Stomach (tissue), 9 donors: Measurements from ENCODE around the gene MTCH2. TPM values are rescaled to one million over a fixed set of nuclear protein-coding genes. Genes with fewer than 3 reads are reported as not detected.

Experiments
- DNase-seq, 2 donors: peaks; one replicate each; pipeline versions ENCODE4 v3.0.0 to v3.0.0-alpha.2; 2013 to 2019
- H3K27ac ChIP-seq, 5 donors: fragments of 200-600 bp in 4 of 5; sonication (generic) in 4 of 5; one replicate each; pipeline ENCODE4 v1.5.1; 2013 to 2019; ENCODE audit warnings: mild to moderate bottlenecking in 1 of 5, moderate library complexity in 1 of 5
- H3K27me3 ChIP-seq, 3 donors: fragments of 200-600 bp; sonication (generic); one replicate each; pipeline ENCODE4 v1.5.1; 2017 to 2019; ENCODE audit warnings: mixed run types in 1 of 3
- H3K36me3 ChIP-seq, 4 donors: fragments of 200-600 bp; sonication (generic); 1 replicate in 3 of 4; 2 replicates in 1 of 4; pipeline ENCODE4 v1.5.1; 2016 to 2019
- H3K4me1 ChIP-seq, 4 donors: fragments of 200-600 bp; sonication (generic); one replicate each; pipeline ENCODE4 v1.5.1; 2016 to 2019
- H3K4me3 ChIP-seq, 4 donors: fragments of 200-600 bp; sonication (generic) in 3 of 4; one replicate each; pipeline ENCODE4 v1.5.1; 2016 to 2019; ENCODE audit warnings: mild to moderate bottlenecking in 1 of 4
- H3K9me3 ChIP-seq, 4 donors: fragments of 200-600 bp; sonication (generic); one replicate each; pipeline ENCODE4 v1.5.1; 2016 to 2019
- CTCF ChIP-seq, 7 experiments: fragments of 450-650 bp in 4 of 7; fragments of 200-600 bp in 3 of 7; sonication (generic) in 3 of 7; IDR thresholded peaks; one replicate each; pipeline ENCODE4 v1.5.1; 2016 to 2019; ENCODE audit warnings: antibody characterized with exemption in 7 of 7, control low read depth in 2 of 7, mild to moderate bottlenecking in 1 of 7
- EP300 ChIP-seq: sonication (generic); formaldehyde crosslinking; IDR thresholded peaks from one replicate; pipeline ENCODE4 v1.6.1; 2017; ENCODE audit warnings: antibody characterized with exemption
- POLR2A ChIP-seq, 4 donors: fragments of 450-650 bp; IDR thresholded peaks; one replicate each; pipeline ENCODE4 v1.6.1; 2016; ENCODE audit warnings: antibody characterized with exemption in 4 of 4, control low read depth in 2 of 4, mild to moderate bottlenecking in 1 of 4, moderate library complexity in 1 of 4
- POLR2AphosphoS5 ChIP-seq, 3 donors: sonication (generic); formaldehyde crosslinking; IDR thresholded peaks; one replicate each; pipeline ENCODE4 v1.6.1; 2016; ENCODE audit warnings: antibody characterized with exemption in 3 of 3
- WGBS, 5 donors: extraction: QIAGEN DNeasy Blood & Tissue Kit in 3 of 5; methylation state at CpG; one replicate each; pipeline versions ENCODE4 v1.1.5 to v1.1.7; 2013 to 2018; 5-methylcytosine and 5-hydroxymethylcytosine counted together
- intact Hi-C: fragments of 100-400 bp; cut with DNase I; formaldehyde crosslinking; loops from one replicate; pipeline ENCODE4 v1.15.1; 2023; ENCODE audit warnings: low total_unique reads
- polyA plus RNA-seq, 3 donors: library from polyadenylated mRNA; stranded (reverse); fragments of 200-250 nt; gene quantifications; one replicate each; pipeline ENCODE4 v1.2.3, GENCODE V29; 2013
- total RNA-seq, 5 donors: library from RNA; depleted of rRNA; stranded (reverse); fragments of >200 nt; gene quantifications; one replicate each; pipeline versions ENCODE4 v1.1.0 to v1.2.3, GENCODE V29; 2014 to 2016
- donor health status: healthy with polysubstance abuse.
- donor health status: Bipolar disorder and iron deficiency.
- donor health status: healthy.

MTCH2 gene
- total and polyA plus RNA-seq, 8 donors = 21.7 to 86.2 (median 45.8) TPM

GRCh38 chr11:47609675-47610074, 32.7 kb downstream of the MTCH2 start:
- no peak for DNase-seq
- H3K27ac ChIP-seq = no peak overlapping the region
- H3K4me1 ChIP-seq = peaks cover 0 to 14% (median 3%) of the 10 kb centered on the region in 4 donors
- TF ChIP-seq EP300 (no peak), POLR2A (IDR thresholded peaks at IDR 0.05) (no peak), CTCF (IDR thresholded peaks at IDR 0.05) (no peak), POLR2AphosphoS5 (IDR thresholded peaks at IDR 0.05) (no peak)
- H3K4me3 ChIP-seq = no peak overlapping the region
- 74 to 87% (median 81%) methylated on average over 3 of the region's 3 CpGs for WGBS, 5 donors
- peaks cover 0 to 22% (median 8%) of the 10 kb centered on the region in 4 donors for H3K36me3 ChIP-seq
- intact Hi-C loops = no loop called here
- H3K9me3 ChIP-seq = no peaks in the 10 kb centered on the region
- no peaks in the 10 kb centered on the region for H3K27me3 ChIP-seq

GRCh38 chr11:47607380-47607779, 35.0 kb downstream of the MTCH2 start:
- Histone ChIP-seq H3K36me3 (peaks cover 0 to 22% (median 8%) of the 10 kb centered on the region in 4 donors), H3K4me3 (no peak overlapping the region), H3K27me3 (no peaks in the 10 kb centered on the region), H3K27ac (no peak overlapping the region), H3K9me3 (no peaks in the 10 kb centered on the region), H3K4me1 (peaks cover 0 to 14% (median 3%) of the 10 kb centered on the region in 4 donors)
- DNase-seq = peak in 1 of 2 donors; percentile 77
- TF ChIP-seq POLR2AphosphoS5 (IDR thresholded peaks at IDR 0.05) = peak in 1 of 3 donors; percentile 30
- no peak for TF ChIP-seq EP300
- no peak for TF ChIP-seq CTCF (IDR thresholded peaks at IDR 0.05)
- TF ChIP-seq POLR2A (IDR thresholded peaks at IDR 0.05) = no peak
- WGBS, 5 donors = 55 to 86% (median 80%) methylated on average over 7 of the region's 7 CpGs
- intact Hi-C loops = no loop called here

GRCh38 chr11:47606731-47607130, 35.6 kb downstream of the MTCH2 start:
- Histone ChIP-seq H3K27ac (no peak overlapping the region), H3K27me3 (no peaks in the 10 kb centered on the region)

GRCh38 chr11:47605921-47606320, 36.4 kb downstream of the MTCH2 start:
- peaks cover 0 to 13% (median 5%) of the 10 kb centered on the region in 4 donors for H3K36me3 ChIP-seq
- H3K4me3 ChIP-seq = no peak overlapping the region
- 68 to 90% (median 78%) methylated on average over 3 of the region's 3 CpGs for whole genome bisulfite sequencing, 5 donors
- no peak overlapping the region for H3K27ac ChIP-seq
- no peaks in the 10 kb centered on the region for H3K27me3 ChIP-seq
- H3K4me1 ChIP-seq = peaks cover 0 to 14% (median 3%) of the 10 kb centered on the region in 4 donors
- no peak for TF ChIP-seq POLR2A (IDR thresholded peaks at IDR 0.05)
- no peak for TF ChIP-seq CTCF (IDR thresholded peaks at IDR 0.05)
- no peak for TF ChIP-seq EP300
- TF ChIP-seq POLR2AphosphoS5 (IDR thresholded peaks at IDR 0.05) = no peak
- no peak for DNase-seq
- intact Hi-C loops = no loop called here
- H3K9me3 ChIP-seq = no peaks in the 10 kb centered on the region

More at GRCh38 chr11:47606731-47607130, 35.6 kb downstream of the MTCH2 start:
- intact Hi-C loops = no loop called here
- 47 to 70% (median 60%) methylated on average over 5 of the region's 5 CpGs for WGBS, 5 donors
- DNase-seq = no peak
- Histone ChIP-seq H3K4me1 (peaks cover 0 to 14% (median 3%) of the 10 kb centered on the region in 4 donors), H3K4me3 (no peak overlapping the region), H3K36me3 (peaks cover 0 to 21% (median 8%) of the 10 kb centered on the region in 4 donors), H3K9me3 (no peaks in the 10 kb centered on the region)
- TF ChIP-seq POLR2AphosphoS5 (IDR thresholded peaks at IDR 0.05) = no peak
- TF ChIP-seq EP300 = no peak
- no peak for TF ChIP-seq CTCF (IDR thresholded peaks at IDR 0.05)
- no peak for TF ChIP-seq POLR2A (IDR thresholded peaks at IDR 0.05)
